Stomach (tissue), 9 donors: ENCODE data around the gene RSRC2. TPM values are rescaled to one million over a fixed set of nuclear protein-coding genes. Genes with fewer than 3 reads are reported as not detected.

Source experiments
- DNase-seq, 2 donors: peaks; one replicate each; pipeline versions ENCODE4 v3.0.0 to v3.0.0-alpha.2; 2013 to 2019
- H3K27ac ChIP-seq, 5 donors: fragments of 200-600 bp in 4 of 5; sonication (generic) in 4 of 5; one replicate each; pipeline ENCODE4 v1.5.1; 2013 to 2019; ENCODE audit warnings: mild to moderate bottlenecking in 1 of 5, moderate library complexity in 1 of 5
- H3K27me3 ChIP-seq, 3 donors: fragments of 200-600 bp; sonication (generic); one replicate each; pipeline ENCODE4 v1.5.1; 2017 to 2019; ENCODE audit warnings: mixed run types in 1 of 3
- H3K36me3 ChIP-seq, 4 donors: fragments of 200-600 bp; sonication (generic); 1 replicate in 3 of 4; 2 replicates in 1 of 4; pipeline ENCODE4 v1.5.1; 2016 to 2019
- H3K4me1 ChIP-seq, 4 donors: fragments of 200-600 bp; sonication (generic); one replicate each; pipeline ENCODE4 v1.5.1; 2016 to 2019
- H3K4me3 ChIP-seq, 4 donors: fragments of 200-600 bp; sonication (generic) in 3 of 4; one replicate each; pipeline ENCODE4 v1.5.1; 2016 to 2019; ENCODE audit warnings: mild to moderate bottlenecking in 1 of 4
- H3K9me3 ChIP-seq, 4 donors: fragments of 200-600 bp; sonication (generic); one replicate each; pipeline ENCODE4 v1.5.1; 2016 to 2019
- EP300 ChIP-seq: sonication (generic); formaldehyde crosslinking; IDR thresholded peaks from one replicate; pipeline ENCODE4 v1.6.1; 2017; ENCODE audit warnings: antibody characterized with exemption
- POLR2A ChIP-seq, 4 donors: fragments of 450-650 bp; IDR thresholded peaks; one replicate each; pipeline ENCODE4 v1.6.1; 2016; ENCODE audit warnings: antibody characterized with exemption in 4 of 4, control low read depth in 2 of 4, mild to moderate bottlenecking in 1 of 4, moderate library complexity in 1 of 4
- POLR2AphosphoS5 ChIP-seq, 3 donors: sonication (generic); formaldehyde crosslinking; IDR thresholded peaks; one replicate each; pipeline ENCODE4 v1.6.1; 2016; ENCODE audit warnings: antibody characterized with exemption in 3 of 3
- WGBS, 5 donors: extraction: QIAGEN DNeasy Blood & Tissue Kit in 3 of 5; methylation state at CpG; one replicate each; pipeline versions ENCODE4 v1.1.5 to v1.1.7; 2013 to 2018; 5-methylcytosine and 5-hydroxymethylcytosine counted together
- intact Hi-C: fragments of 100-400 bp; cut with DNase I; formaldehyde crosslinking; loops from one replicate; pipeline ENCODE4 v1.15.1; 2023; ENCODE audit warnings: low total_unique reads
- polyA plus RNA-seq, 3 donors: library from polyadenylated mRNA; stranded (reverse); fragments of 200-250 nt; gene quantifications; one replicate each; pipeline ENCODE4 v1.2.3, GENCODE V29; 2013
- total RNA-seq, 5 donors: library from RNA; depleted of rRNA; stranded (reverse); fragments of >200 nt; gene quantifications; one replicate each; pipeline versions ENCODE4 v1.1.0 to v1.2.3, GENCODE V29; 2014 to 2016
- TF ChIP-seq, protein P1 (sequence below), 7 experiments: fragments of 450-650 bp in 4 of 7; fragments of 200-600 bp in 3 of 7; sonication (generic) in 3 of 7; IDR thresholded peaks; one replicate each; pipeline ENCODE4 v1.5.1; 2016 to 2019; ENCODE audit warnings: antibody characterized with exemption in 7 of 7, control low read depth in 2 of 7, mild to moderate bottlenecking in 1 of 7
- donor health status: healthy with polysubstance abuse.
- donor health status: Bipolar disorder and iron deficiency.
- donor health status: healthy.

Gene RSRC2
- total and polyA plus RNA-seq, 8 donors = 28.0 to 234 (median 55.2) TPM

DNA sequence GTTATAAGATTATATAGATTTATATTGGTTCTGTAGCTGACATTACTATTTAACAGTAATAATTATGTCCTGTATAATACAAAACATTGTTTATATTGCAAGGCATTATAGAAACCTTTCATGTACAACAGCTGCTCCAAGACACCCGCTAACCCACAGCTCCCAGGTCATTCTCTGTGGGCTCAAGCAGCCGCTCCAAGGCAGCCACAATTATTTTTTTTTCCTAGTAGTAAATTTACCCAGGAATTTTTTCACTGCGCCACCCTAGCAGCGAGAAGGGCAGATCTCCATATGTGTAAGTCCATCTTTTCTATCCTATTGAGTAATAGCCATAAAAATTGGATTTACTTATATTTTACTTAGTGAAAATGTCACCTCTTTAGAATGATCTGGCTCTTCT, 36.6 kb upstream of the RSRC2 start:
- no peak for DNase-seq
- WGBS, 5 donors = 83 to 98% (median 97%) methylated on average over 4 of the region's 4 CpGs

GRCh38 chr12:122560138-122560537, 33.4 kb upstream of the RSRC2 start:
- TF ChIP-seq, protein P1, sequence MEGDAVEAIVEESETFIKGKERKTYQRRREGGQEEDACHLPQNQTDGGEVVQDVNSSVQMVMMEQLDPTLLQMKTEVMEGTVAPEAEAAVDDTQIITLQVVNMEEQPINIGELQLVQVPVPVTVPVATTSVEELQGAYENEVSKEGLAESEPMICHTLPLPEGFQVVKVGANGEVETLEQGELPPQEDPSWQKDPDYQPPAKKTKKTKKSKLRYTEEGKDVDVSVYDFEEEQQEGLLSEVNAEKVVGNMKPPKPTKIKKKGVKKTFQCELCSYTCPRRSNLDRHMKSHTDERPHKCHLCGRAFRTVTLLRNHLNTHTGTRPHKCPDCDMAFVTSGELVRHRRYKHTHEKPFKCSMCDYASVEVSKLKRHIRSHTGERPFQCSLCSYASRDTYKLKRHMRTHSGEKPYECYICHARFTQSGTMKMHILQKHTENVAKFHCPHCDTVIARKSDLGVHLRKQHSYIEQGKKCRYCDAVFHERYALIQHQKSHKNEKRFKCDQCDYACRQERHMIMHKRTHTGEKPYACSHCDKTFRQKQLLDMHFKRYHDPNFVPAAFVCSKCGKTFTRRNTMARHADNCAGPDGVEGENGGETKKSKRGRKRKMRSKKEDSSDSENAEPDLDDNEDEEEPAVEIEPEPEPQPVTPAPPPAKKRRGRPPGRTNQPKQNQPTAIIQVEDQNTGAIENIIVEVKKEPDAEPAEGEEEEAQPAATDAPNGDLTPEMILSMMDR (IDR thresholded peaks at IDR 0.05) = no peak
- TF ChIP-seq POLR2A (IDR thresholded peaks at IDR 0.05) (no peak), EP300 (no peak), POLR2AphosphoS5 (IDR thresholded peaks at IDR 0.05) (no peak)
- H3K27ac ChIP-seq = no peak overlapping the region
- no peak overlapping the region for H3K4me3 ChIP-seq
- H3K36me3 ChIP-seq = peaks cover 0 to 70% (median 49%) of the 10 kb centered on the region in 4 donors
- no peak for DNase-seq
- WGBS, 5 donors = 94 to 97% (median 95%) methylated on average over 3 of the region's 3 CpGs
- no peaks in the 10 kb centered on the region for H3K9me3 ChIP-seq
- no peaks in the 10 kb centered on the region for H3K4me1 ChIP-seq
- intact Hi-C loops = no loop called here
- H3K27me3 ChIP-seq = no peaks in the 10 kb centered on the region

More for the DNA sequence above, 36.6 kb upstream of the RSRC2 start:
- intact Hi-C loops = no loop called here
- Histone ChIP-seq H3K4me3 (no peak overlapping the region), H3K36me3 (peaks cover 0 to 48% (median 31%) of the 10 kb centered on the region in 4 donors), H3K27ac (no peak overlapping the region), H3K4me1 (no peaks in the 10 kb centered on the region), H3K27me3 (no peaks in the 10 kb centered on the region), H3K9me3 (no peaks in the 10 kb centered on the region)
- TF ChIP-seq, protein P1 (IDR thresholded peaks at IDR 0.05) = no peak
- no peak for TF ChIP-seq POLR2A (IDR thresholded peaks at IDR 0.05)
- TF ChIP-seq POLR2AphosphoS5 (IDR thresholded peaks at IDR 0.05) = no peak
- no peak for TF ChIP-seq EP300

DNA sequence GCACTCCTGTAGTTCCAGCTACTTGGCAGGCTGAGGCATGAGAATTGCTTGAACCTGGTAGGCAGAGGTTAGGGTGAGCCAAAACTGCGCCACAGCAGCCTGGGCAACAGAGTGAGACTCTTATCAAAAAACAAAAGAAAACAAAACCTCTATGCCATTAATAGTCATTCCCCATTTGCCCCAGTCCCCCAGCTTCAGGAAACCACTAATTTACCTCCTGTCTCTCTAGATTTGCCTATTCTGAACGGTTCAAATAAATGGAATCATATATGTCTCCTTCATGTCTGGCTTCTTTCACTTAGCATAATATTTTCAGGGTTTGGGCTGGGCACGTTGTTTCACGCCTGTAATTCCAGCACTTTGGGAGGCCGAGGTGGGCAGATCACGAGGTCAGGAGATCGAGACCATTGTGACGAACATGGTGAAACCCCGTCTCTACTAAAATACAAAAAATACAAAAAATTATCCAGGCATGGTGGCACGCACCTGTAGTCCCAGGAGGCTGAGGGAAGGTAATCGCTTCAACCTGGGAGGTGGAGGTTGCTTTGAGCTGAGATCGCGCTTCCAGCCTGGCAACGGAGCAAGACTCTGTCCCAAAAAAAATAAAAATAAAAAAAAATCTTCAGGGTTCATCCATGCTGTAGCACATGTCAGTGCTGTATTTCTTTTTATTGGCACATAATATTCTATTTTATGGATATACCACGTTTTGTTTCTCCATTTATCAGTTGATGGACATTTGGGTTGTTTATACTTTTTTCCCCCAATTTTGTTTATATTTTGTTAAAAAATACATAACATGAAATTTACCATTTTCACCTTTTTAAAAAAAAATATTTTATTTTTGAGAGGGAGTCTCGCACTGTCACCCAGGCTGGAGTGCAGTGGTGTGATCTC, 32.3 kb upstream of the RSRC2 start:
- intact Hi-C loops = no loop called here
- no peak for TF ChIP-seq POLR2AphosphoS5 (IDR thresholded peaks at IDR 0.05)
- DNase-seq = no peak

GRCh38 chr12:122547330-122547729, 20.6 kb upstream of the RSRC2 start:
- Histone ChIP-seq H3K4me1 (no peaks in the 10 kb centered on the region), H3K27ac (no peak overlapping the region), H3K4me3 (no peak overlapping the region), H3K9me3 (no peaks in the 10 kb centered on the region), H3K36me3 (peaks cover 0 to 72% (median 61%) of the 10 kb centered on the region in 4 donors), H3K27me3 (no peaks in the 10 kb centered on the region)
- WGBS, 5 donors = 84 to 89% (median 86%) methylated on average over 5 of the region's 5 CpGs
- TF ChIP-seq, protein P1 (IDR thresholded peaks at IDR 0.05) = no peak
- TF ChIP-seq POLR2AphosphoS5 (IDR thresholded peaks at IDR 0.05) (no peak), POLR2A (IDR thresholded peaks at IDR 0.05) (no peak), EP300 (no peak)
- no peak for DNase-seq
- intact Hi-C loops = no loop called here

More for the DNA sequence above, 32.3 kb upstream of the RSRC2 start:
- Histone ChIP-seq H3K4me3 (no peak overlapping the region), H3K27ac (no peak overlapping the region), H3K27me3 (no peaks in the 10 kb centered on the region), H3K9me3 (no peaks in the 10 kb centered on the region), H3K36me3 (peaks cover 0 to 67% (median 46%) of the 10 kb centered on the region in 4 donors), H3K4me1 (no peaks in the 10 kb centered on the region)
- WGBS, 5 donors = 94 to 98% (median 97%) methylated on average over 16 of the region's 16 CpGs

GRCh38 chr12:122545855-122546254, 19.1 kb upstream of the RSRC2 start:
- no peak overlapping the region for H3K27ac ChIP-seq
- H3K27me3 ChIP-seq = no peaks in the 10 kb centered on the region
- no peaks in the 10 kb centered on the region for H3K9me3 ChIP-seq
- intact Hi-C loops = no loop called here
- WGBS, 5 donors = 77 to 98% (median 92%) methylated on average over 2 of the region's 2 CpGs
- H3K4me3 ChIP-seq = no peak overlapping the region
- no peak for DNase-seq
- no peak for TF ChIP-seq EP300
- TF ChIP-seq POLR2AphosphoS5 (IDR thresholded peaks at IDR 0.05) = no peak
- no peak for TF ChIP-seq POLR2A (IDR thresholded peaks at IDR 0.05)
- TF ChIP-seq, protein P1 (IDR thresholded peaks at IDR 0.05) = no peak
- H3K36me3 ChIP-seq = peaks cover 0 to 75% (median 51%) of the 10 kb centered on the region in 4 donors
- H3K4me1 ChIP-seq = no peaks in the 10 kb centered on the region
